ENCODE results near the gene GID8. TPM values are rescaled to one million over a fixed set of nuclear protein-coding genes. Genes with fewer than 3 reads are reported as not detected.
A peak's percentile ranks its signal among the peaks of the same experiment; 100 is the strongest.

The GID8 gene
- total RNA-seq, 1 experiment from 2014 or later: 40.2 TPM

DNA sequence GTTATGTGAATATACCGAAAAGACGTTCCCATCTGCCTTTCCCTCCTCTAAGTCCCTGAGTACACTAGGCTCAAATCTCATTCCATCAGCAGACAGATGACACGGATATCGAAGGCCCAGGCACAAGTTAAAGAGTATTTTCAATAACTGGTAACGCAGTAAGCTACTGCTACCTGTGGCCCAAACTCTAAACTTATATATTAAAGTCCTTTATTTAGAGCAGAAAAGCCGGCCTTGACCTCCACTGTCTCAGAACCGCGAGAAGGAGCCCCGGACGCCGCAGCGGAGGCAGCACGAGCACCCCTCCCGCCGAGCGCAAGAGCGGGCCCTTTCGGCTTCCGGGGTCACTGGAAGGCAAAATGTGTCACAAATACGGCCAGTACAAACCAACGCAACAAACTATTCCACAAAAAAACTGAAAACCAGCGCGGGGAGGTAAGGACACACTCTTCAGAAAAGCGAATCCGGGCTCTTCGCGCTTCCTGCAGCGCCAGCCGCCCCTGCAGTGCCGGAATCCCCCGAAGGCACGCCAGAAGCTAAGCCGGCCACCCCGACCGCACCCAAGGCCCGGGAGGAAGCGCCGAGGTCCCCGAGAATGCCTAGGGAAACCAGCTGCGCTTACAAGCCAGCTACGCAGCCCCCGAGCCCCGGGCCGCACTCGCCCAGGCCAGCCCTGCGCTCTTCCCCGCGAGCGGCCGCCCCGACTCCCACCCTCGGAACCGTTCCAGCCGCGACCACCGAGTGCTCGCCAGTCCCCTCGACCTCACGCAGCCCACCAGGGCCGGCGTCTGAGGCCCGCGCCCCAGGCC lies 12.3 kb upstream of the GID8 start:
- Histone ChIP-seq H3K36me3 (ENCODE audit: insufficient read depth, low read length, poor library complexity, severe bottlenecking) (no peaks in the 10 kb centered on the region), H3K4me3 (ENCODE audit: low read depth, low read length, poor library complexity, severe bottlenecking) (peak overlapping the region; percentile 72), H3K27ac (ENCODE audit: low read depth, low read length, poor library complexity, severe bottlenecking) (peak overlapping the region; percentile 93), H3K9me3 (ENCODE audit: low read depth, low read length, poor library complexity, severe bottlenecking) (no peaks in the 10 kb centered on the region), H3K27me3 (replicated peaks; ENCODE audit: insufficient read depth, low read depth, low read length, poor library complexity) (no peaks in the 10 kb centered on the region), H3K4me1 (ENCODE audit: insufficient read depth, low read length, poor library complexity, severe bottlenecking) (peaks cover 46% of the 10 kb centered on the region)
- CTCF ChIA-PET: no interaction called here
- DNase-seq (ENCODE audit: low spot score): peak; percentile 44
- intact Hi-C loops (cut with micrococcal nuclease; ENCODE audit: unreplicated experiment): no loop called here
- TF ChIP-seq, protein P1, sequence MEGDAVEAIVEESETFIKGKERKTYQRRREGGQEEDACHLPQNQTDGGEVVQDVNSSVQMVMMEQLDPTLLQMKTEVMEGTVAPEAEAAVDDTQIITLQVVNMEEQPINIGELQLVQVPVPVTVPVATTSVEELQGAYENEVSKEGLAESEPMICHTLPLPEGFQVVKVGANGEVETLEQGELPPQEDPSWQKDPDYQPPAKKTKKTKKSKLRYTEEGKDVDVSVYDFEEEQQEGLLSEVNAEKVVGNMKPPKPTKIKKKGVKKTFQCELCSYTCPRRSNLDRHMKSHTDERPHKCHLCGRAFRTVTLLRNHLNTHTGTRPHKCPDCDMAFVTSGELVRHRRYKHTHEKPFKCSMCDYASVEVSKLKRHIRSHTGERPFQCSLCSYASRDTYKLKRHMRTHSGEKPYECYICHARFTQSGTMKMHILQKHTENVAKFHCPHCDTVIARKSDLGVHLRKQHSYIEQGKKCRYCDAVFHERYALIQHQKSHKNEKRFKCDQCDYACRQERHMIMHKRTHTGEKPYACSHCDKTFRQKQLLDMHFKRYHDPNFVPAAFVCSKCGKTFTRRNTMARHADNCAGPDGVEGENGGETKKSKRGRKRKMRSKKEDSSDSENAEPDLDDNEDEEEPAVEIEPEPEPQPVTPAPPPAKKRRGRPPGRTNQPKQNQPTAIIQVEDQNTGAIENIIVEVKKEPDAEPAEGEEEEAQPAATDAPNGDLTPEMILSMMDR (conservative IDR thresholded peaks at IDR 0.05; ENCODE audit: low read depth, low read length): no peak
- no peak for TF ChIP-seq EZH2 (IDR thresholded peaks at IDR 0.05; ENCODE audit: borderline replicate concordance, low read depth, low read length, poor library complexity, severe bottlenecking)
- BruUV-seq (replicated peaks): TSS peak; percentile 41
- POLR2A ChIA-PET (ENCODE audit: low non-redundant PET): no interaction called here

DNA sequence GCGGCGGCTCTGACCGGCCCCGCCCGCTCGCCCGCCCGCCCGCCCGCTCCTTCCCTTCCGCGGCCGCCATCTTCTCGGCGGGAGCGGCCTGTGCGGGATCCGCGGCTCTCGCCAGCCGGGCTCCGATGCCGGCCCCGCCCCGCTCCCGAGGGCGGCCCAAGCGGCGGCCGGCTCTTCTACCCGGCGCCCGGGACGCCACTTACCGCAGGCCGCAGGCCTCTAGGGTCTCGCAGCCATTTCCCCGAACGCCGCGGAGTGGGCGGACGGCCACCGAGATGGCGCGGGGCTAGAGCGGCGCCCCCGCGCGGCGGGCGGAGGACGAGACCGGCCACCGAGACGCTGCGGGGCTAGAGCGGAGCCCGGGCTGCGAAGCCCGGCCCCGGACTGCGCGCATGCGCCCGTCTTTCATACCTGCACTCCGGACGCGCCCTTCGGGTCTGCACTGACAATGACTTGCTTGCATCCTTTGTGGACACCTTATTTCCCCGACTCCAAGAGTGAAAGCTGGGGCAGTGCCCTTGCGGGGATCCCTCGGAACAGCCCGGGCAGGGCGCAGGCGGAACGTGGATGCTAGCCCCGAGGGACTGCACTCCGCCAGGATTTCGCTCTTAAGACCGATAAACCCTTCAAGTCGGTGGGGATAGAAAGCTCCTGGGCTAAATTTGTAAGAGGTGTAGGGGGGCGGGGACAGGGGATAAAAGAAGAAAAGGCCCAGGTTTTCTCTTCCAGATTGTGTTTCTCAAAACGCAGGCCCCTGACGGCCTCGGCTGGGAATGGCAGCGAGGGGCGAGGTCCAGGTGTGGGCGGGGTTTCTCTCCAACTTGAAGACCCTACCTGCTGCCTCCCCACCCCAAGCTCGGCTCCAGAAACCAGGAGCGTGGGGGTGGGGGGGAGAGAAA lies 11.5 kb upstream of the GID8 start, which contains the start of gene DIDO1:
TSS of gene DIDO1 (minus strand) at position 277 of the 899 bp plus-strand sequence.
- Histone ChIP-seq H3K27ac (ENCODE audit: low read depth, low read length, poor library complexity, severe bottlenecking) (peak within 1 kb of the TSS; percentile 93), H3K4me3 (ENCODE audit: low read depth, low read length, poor library complexity, severe bottlenecking) (peak within 1 kb of the TSS; percentile 72), H3K36me3 (ENCODE audit: insufficient read depth, low read length, poor library complexity, severe bottlenecking) (no peaks in the 10 kb centered on the region), H3K9me3 (ENCODE audit: low read depth, low read length, poor library complexity, severe bottlenecking) (no peaks in the 10 kb centered on the region), H3K4me1 (ENCODE audit: insufficient read depth, low read length, poor library complexity, severe bottlenecking) (peaks cover 38% of the 10 kb centered on the region), H3K27me3 (replicated peaks; ENCODE audit: insufficient read depth, low read depth, low read length, poor library complexity) (no peaks in the 10 kb centered on the region)
- TF ChIP-seq, protein P1 (conservative IDR thresholded peaks at IDR 0.05; ENCODE audit: low read depth, low read length): no peak
- TF ChIP-seq EZH2 (IDR thresholded peaks at IDR 0.05; ENCODE audit: borderline replicate concordance, low read depth, low read length, poor library complexity, severe bottlenecking): no peak
- BruUV-seq (replicated peaks): no TSS peak
- intact Hi-C loops (cut with micrococcal nuclease; ENCODE audit: unreplicated experiment): no loop called here
- CTCF ChIA-PET: interaction anchor here (0.6 kb wide), 1 partner anchor 317 kb away, joined by 6 read pairs; no protein-coding TSS in a partner anchor
- peak; percentile 91 for DNase-seq (ENCODE audit: low spot score)
- POLR2A ChIA-PET (ENCODE audit: low non-redundant PET): no interaction called here

GRCh38 chr20:62927128-62927705 lies 10.7 kb upstream of the GID8 start:
- CTCF ChIA-PET: interaction anchor here (0.6 kb wide), 1 partner anchor 316 kb away, joined by 6 read pairs; no protein-coding TSS in a partner anchor
- intact Hi-C loops (cut with micrococcal nuclease; ENCODE audit: unreplicated experiment): no loop called here

More at GRCh38 chr20:62927128-62927705, 10.7 kb upstream of the GID8 start:
- Histone ChIP-seq H3K4me3 (ENCODE audit: low read depth, low read length, poor library complexity, severe bottlenecking) (peak overlapping the region; percentile 72), H3K27me3 (replicated peaks; ENCODE audit: insufficient read depth, low read depth, low read length, poor library complexity) (no peaks in the 10 kb centered on the region), H3K4me1 (ENCODE audit: insufficient read depth, low read length, poor library complexity, severe bottlenecking) (peaks cover 35% of the 10 kb centered on the region), H3K36me3 (ENCODE audit: insufficient read depth, low read length, poor library complexity, severe bottlenecking) (no peaks in the 10 kb centered on the region), H3K27ac (ENCODE audit: low read depth, low read length, poor library complexity, severe bottlenecking) (peak overlapping the region; percentile 93), H3K9me3 (ENCODE audit: low read depth, low read length, poor library complexity, severe bottlenecking) (no peaks in the 10 kb centered on the region)
- no TSS peak for BruUV-seq (replicated peaks)
- no peak for TF ChIP-seq EZH2 (IDR thresholded peaks at IDR 0.05; ENCODE audit: borderline replicate concordance, low read depth, low read length, poor library complexity, severe bottlenecking)
- TF ChIP-seq, protein P1 (conservative IDR thresholded peaks at IDR 0.05; ENCODE audit: low read depth, low read length): no peak
- POLR2A ChIA-PET (ENCODE audit: low non-redundant PET): no interaction called here
- DNase-seq (ENCODE audit: low spot score): no peak

Measured in A673 (cell line).